HepG2 (cell line): Measurements from ENCODE around the gene ANTXRL. TPM values are rescaled to one million over a fixed set of nuclear protein-coding genes. Genes with fewer than 3 reads are reported as not detected.
A peak's percentile ranks its signal among the peaks of the same experiment; 100 is the strongest.

ENCODE experiments used
- ATAC-seq: fragments of 200-7000 bp; cut with Tn5 transposase; 3 replicates; pipeline ENCODE4 v1.9.1; 2020; ENCODE audit warnings: mild to moderate bottlenecking, moderate library complexity
- BruUV-seq: library from RNA; stranded (reverse); fragments of 400-500 nt; replicated peaks from 2 replicates; lab custom pipeline; 2021; lab: Mats Ljungman, UMichigan
- CTCF ChIA-PET: fragments of 300-600 bp; formaldehyde crosslinking; extraction: SDS; loops from one replicate; lab custom pipeline; 2021; ENCODE audit warnings: low total read pairs, inconsistent platforms, low intra/inter-chr PET ratio; lab: Yijun Ruan, JAX
- POLR2A ChIA-PET: fragments of 350-600 bp; sonication (Branson Sonifier 250); formaldehyde crosslinking; loops from one replicate; lab custom pipeline; 2020; ENCODE audit warnings: antibody characterized with exemption, inconsistent platforms; lab: Yijun Ruan, JAX
- DNase-seq: peaks from one replicate; pipeline ENCODE4 v3.0.0-alpha.2; 2015; ENCODE audit warnings: low spot score
- FAIRE-seq: peaks from 3 replicates; lab custom pipeline; 2011; peaks lifted over from hg19 to GRCh38; lab: Jason Lieb, UNC
- H2AFZ ChIP-seq: one replicate; pipeline ENCODE4 v1.6.1; 2011; ENCODE audit warnings: low read length, inconsistent platforms
- H3K27ac ChIP-seq: fragments of 300-600 bp; 3 replicates; pipeline ENCODE4 v1.8.0; 2011; ENCODE audit warnings: mixed run types, mild to moderate bottlenecking, mixed read lengths, low read length, inconsistent platforms; ENCODE audit not compliant: insufficient read depth; ENCODE audit errors: extremely low read length
- H3K27me3 ChIP-seq, 2 experiments: fragments of 200-600 bp in 1 of 2; 2 replicates in 1 of 2; 3 replicates in 1 of 2; pipeline versions ENCODE4 v1.6.0 to v1.8.0; 2011; ENCODE audit warnings: low read length in 2 of 2, mild to moderate bottlenecking in 2 of 2, moderate library complexity in 2 of 2, inconsistent platforms in 1 of 2; ENCODE audit not compliant: insufficient read depth in 2 of 2, control insufficient read depth in 1 of 2
- H3K36me3 ChIP-seq, 2 experiments: fragments of 200-600 bp in 1 of 2; replicated peaks in 1 of 2; 2 replicates in 1 of 2; 3 replicates in 1 of 2; pipeline versions ENCODE4 v1.5.1 to v1.8.0; 2011; ENCODE audit warnings: low read length in 2 of 2, inconsistent platforms in 1 of 2; ENCODE audit not compliant: insufficient read depth in 2 of 2, control insufficient read depth in 1 of 2
- H3K4me1 ChIP-seq: 2 replicates; pipeline ENCODE4 v1.5.1; 2012; ENCODE audit warnings: low read length, inconsistent platforms; ENCODE audit not compliant: insufficient read depth
- H3K4me2 ChIP-seq: 2 replicates; pipeline ENCODE4 v1.6.0; 2011; ENCODE audit warnings: low read depth, low read length, inconsistent platforms
- H3K4me3 ChIP-seq, 3 experiments: fragments of 200-600 bp in 1 of 3; sonication (generic), shearing (Covaris generic) in 1 of 3; replicated peaks in 1 of 3; 2 replicates each; pipeline ENCODE4 v1.5.1; 2011 to 2016; ENCODE audit warnings: low read length in 3 of 3, inconsistent platforms in 2 of 3, low read depth in 2 of 3, mild to moderate bottlenecking in 2 of 3, control low read depth in 1 of 3, mixed read lengths in 1 of 3; ENCODE audit not compliant: insufficient read depth in 1 of 3
- H3K79me2 ChIP-seq: one replicate; pipeline ENCODE4 v1.6.1; 2011; ENCODE audit warnings: low read length, inconsistent platforms; ENCODE audit not compliant: insufficient read depth
- H3K9ac ChIP-seq: 2 replicates; pipeline ENCODE4 v1.6.0; 2011; ENCODE audit warnings: mild to moderate bottlenecking, low read depth, low read length, inconsistent platforms; ENCODE audit not compliant: insufficient read depth
- H3K9me3 ChIP-seq: 2 replicates; pipeline ENCODE4 v1.5.1; 2012; ENCODE audit warnings: mild to moderate bottlenecking, low read length
- H4K20me1 ChIP-seq: 2 replicates; pipeline ENCODE4 v1.6.0; 2011; ENCODE audit warnings: inconsistent platforms, mild to moderate bottlenecking, low read length, moderate library complexity; ENCODE audit not compliant: insufficient read depth
- ATF7 ChIP-seq, 2 experiments: fragments of 450-650 bp in 1 of 2; sonication (generic) in 1 of 2; formaldehyde crosslinking in 1 of 2; IDR thresholded peaks; 2 replicates each; pipeline versions ENCODE4 v1.4.0 to v1.6.1; 2016 to 2020; ENCODE audit warnings: antibody characterized with exemption in 1 of 2, mild to moderate bottlenecking in 1 of 2, missing genetic modification reagents in 1 of 2
- ATF7-NPFF ChIP-seq: sonication (generic); formaldehyde crosslinking; IDR thresholded peaks from 2 replicates; pipeline ENCODE4 v1.8.1; 2023; ENCODE audit warnings: mild to moderate bottlenecking, low read depth, missing genetic modification reagents, moderate library complexity
- CBX2 ChIP-seq, 2 experiments: fragments of 200-600 bp in 1 of 2; sonication (generic); formaldehyde crosslinking in 1 of 2; IDR thresholded peaks; 2 replicates each; pipeline versions ENCODE4 v1.7.0 to v1.8.1; 2018 to 2022; ENCODE audit warnings: low read depth in 2 of 2, low read length in 1 of 2, mild to moderate bottlenecking in 1 of 2, missing genetic modification reagents in 1 of 2
- FIP1L1 ChIP-seq: fragments of 200-400 bp; formaldehyde crosslinking; IDR thresholded peaks from 2 replicates; pipeline ENCODE4 v1.6.1; 2018; ENCODE audit warnings: low read depth, mild to moderate bottlenecking, low read length, moderate library complexity, borderline replicate concordance; ENCODE audit not compliant: insufficient read depth
- IRF2 ChIP-seq: IDR thresholded peaks from 2 replicates; pipeline ENCODE4 v1.6.1; 2018; ENCODE audit warnings: missing genetic modification reagents, missing compliant biosample characterization
- MTA1 ChIP-seq: sonication (generic); formaldehyde crosslinking; IDR thresholded peaks from 2 replicates; pipeline ENCODE4 v1.4.0; 2020; ENCODE audit warnings: missing genetic modification reagents, mild to moderate bottlenecking, borderline replicate concordance
- NRL ChIP-seq: sonication (generic); formaldehyde crosslinking; IDR thresholded peaks from 2 replicates; pipeline ENCODE4 v1.5.0; 2020; ENCODE audit warnings: missing genetic modification reagents, mild to moderate bottlenecking, moderate library complexity, borderline replicate concordance
- TBP ChIP-seq: sonication (generic); formaldehyde crosslinking; IDR thresholded peaks from 2 replicates; pipeline ENCODE4 v1.5.0; 2020; ENCODE audit warnings: missing genetic modification reagents
- ZBTB14 ChIP-seq: sonication (generic); formaldehyde crosslinking; IDR thresholded peaks from 2 replicates; pipeline ENCODE4 v1.4.0; 2020; ENCODE audit warnings: missing genetic modification reagents
- ZMYM3 ChIP-seq: sonication (generic); formaldehyde crosslinking; IDR thresholded peaks from 2 replicates; pipeline ENCODE4 v1.5.1; 2020; ENCODE audit warnings: mild to moderate bottlenecking, missing genetic modification reagents
- ZNF143 ChIP-seq: sonication (generic); formaldehyde crosslinking; IDR thresholded peaks from 2 replicates; pipeline ENCODE4 v1.4.0; 2020; ENCODE audit warnings: missing genetic modification reagents
- ZNF44 ChIP-seq: sonication (generic); formaldehyde crosslinking; IDR thresholded peaks from 2 replicates; pipeline ENCODE4 v1.5.1; 2020; ENCODE audit warnings: mild to moderate bottlenecking, missing genetic modification reagents
- WGBS: methylation state at CpG from one replicate; pipeline ENCODE4 v1.1.6; 2017; ENCODE audit warnings: low lambda C conversion rate; 5-methylcytosine and 5-hydroxymethylcytosine counted together
- in situ Hi-C: cut with HindIII; loops from 2 replicates; pipeline ENCODE4 v1.10.0; 2017; ENCODE audit warnings: low pct_unique_long_range_greater_than_20kb; ENCODE audit not compliant: extremely low pct_ligation_motif_present
- intact Hi-C: fragments of 100-400 bp; cut with micrococcal nuclease; formaldehyde crosslinking; loops from one replicate; pipeline ENCODE4 v1.10.0; 2022; ENCODE audit not compliant: unreplicated experiment
- polyA plus RNA-seq, 8 experiments: library from polyadenylated mRNA; depleted of rRNA in 3 of 8; stranded (reverse) in 7 of 8; unstranded in 1 of 8; fragments of >200 nt; fragmentation: Illumina TruSeq in 4 of 8; extraction: Trizol in 4 of 8; gene quantifications; 2 replicates each; pipeline versions ENCODE4 v1.2.1 to v1.2.3, GENCODE V29; 2011 to 2016; ENCODE audit warnings: low read depth in 4 of 8, missing spikeins in 1 of 8, mixed read lengths in 1 of 8; ENCODE audit not compliant: insufficient read depth in 1 of 8
- total RNA-seq, 5 experiments: library from RNA; depleted of rRNA; stranded (reverse); fragments of >200 nt; fragmentation: Illumina TruSeq; extraction: Trizol; gene quantifications; 2 replicates each; pipeline ENCODE4 v1.2.3, GENCODE V29; 2016; ENCODE audit warnings: low read depth in 1 of 5

ANTXRL gene
- total and polyA plus RNA-seq, 2 of the 13 experiments (the other 11 are each of a cell fraction or from before 2014, with no cell fraction given) = not detected

GRCh38 chr10:46250481-46250880 is 36.3 kb upstream of the ANTXRL start:
- FAIRE-seq = no peak
- 14% methylated on average over 2 of the region's 5 CpGs for WGBS
- H3K36me3 ChIP-seq = no peaks in the 10 kb centered on the region
- no peaks in the 10 kb centered on the region for H4K20me1 ChIP-seq
- no peak overlapping the region for H3K4me2 ChIP-seq
- no peak for ATAC-seq
- no peak for DNase-seq
- H3K27ac ChIP-seq = no peak overlapping the region
- ChIA-PET CTCF (no interaction called here), POLR2A (no interaction called here)
- H3K4me1 ChIP-seq = no peaks in the 10 kb centered on the region
- H3K9me3 ChIP-seq = no peaks in the 10 kb centered on the region
- BruUV-seq = no TSS peak
- H3K27me3 ChIP-seq = peaks cover 5 to 52% of the 10 kb centered on the region in 2 experiments
- no peak for TF ChIP-seq ZBTB14 (CRISPR knock-in tag)
- TF ChIP-seq ATF7 (IDR thresholded peaks at IDR 0.05) = peak; percentile 33; the same call in 1 of the 2 replicates
- TF ChIP-seq ATF7 (CRISPR knock-in tag; IDR thresholded peaks at IDR 0.05) = no peak
- in situ Hi-C loops (no loop called here), intact Hi-C loops (no loop called here)
- no peak overlapping the region for H2AFZ ChIP-seq
- H3K9ac ChIP-seq = no peak overlapping the region
- H3K79me2 ChIP-seq = no peaks in the 10 kb centered on the region
- no peak overlapping the region for H3K4me3 ChIP-seq

- Histone ChIP-seq H3K36me3 (no peaks in the 10 kb centered on the region), H3K27ac (no peak overlapping the region), H2AFZ (no peak overlapping the region), H3K4me3 (no peak overlapping the region), H3K9ac (no peak overlapping the region), H3K4me1 (no peaks in the 10 kb centered on the region), H3K27me3 (peaks cover 5 to 52% of the 10 kb centered on the region in 2 experiments), H3K9me3 (no peaks in the 10 kb centered on the region), H3K79me2 (no peaks in the 10 kb centered on the region), H4K20me1 (no peaks in the 10 kb centered on the region), H3K4me2 (no peak overlapping the region)
- POLR2A ChIA-PET = no interaction called here
- CTCF ChIA-PET = no interaction called here
- WGBS = 20% methylated on average over 8 of the region's 9 CpGs
- no TSS peak for BruUV-seq
- intact Hi-C loops = no loop called here
- FAIRE-seq (no peak), ATAC-seq (no peak), DNase-seq (no peak)
- in situ Hi-C loops = no loop called here
- TF ChIP-seq MTA1 = no peak
- TF ChIP-seq ZNF44 (CRISPR knock-in tag) = no peak
- TF ChIP-seq ZNF143 (CRISPR knock-in tag) = no peak
- no peak for TF ChIP-seq ATF7-NPFF (CRISPR knock-in tag)
- TF ChIP-seq NRL (CRISPR knock-in tag) = no peak
- no peak for TF ChIP-seq ZMYM3 (CRISPR knock-in tag)
- no peak for TF ChIP-seq IRF2 (CRISPR knock-in tag)
- no peak for TF ChIP-seq FIP1L1
- TF ChIP-seq TBP (CRISPR knock-in tag) = no peak
- TF ChIP-seq CBX2 (IDR thresholded peaks at IDR 0.05; ENCODE audit: low read depth, low read length) = no peak
- TF ChIP-seq CBX2 (CRISPR knock-in tag; IDR thresholded peaks at IDR 0.05; ENCODE audit: low read depth) = no peak
These were observed 35.6 kb upstream of the ANTXRL start for GRCh38 chr10:46250898-46251856.
